GM12878 (cell line): ENCODE results near the gene FLT4. TPM values are rescaled to one million over a fixed set of nuclear protein-coding genes. Genes with fewer than 3 reads are reported as not detected.

Experiments
- ATAC-seq: fragments of 200-7000 bp; cut with Tn5 transposase; 3 replicates; pipeline ENCODE4 v1.9.1; 2020; ENCODE audit warnings: mild to moderate bottlenecking, moderate library complexity
- BruUV-seq: library from RNA; stranded (reverse); fragments of 400-500 nt; replicated peaks from 2 replicates; lab custom pipeline; 2021; lab: Mats Ljungman, UMichigan
- CTCF ChIA-PET: fragments of 300-600 bp; sonication (Branson Sonifier 250); formaldehyde crosslinking; extraction: SDS; loops from one replicate; lab custom pipeline; 2021; ENCODE audit warnings: inconsistent platforms; lab: Yijun Ruan, JAX
- POLR2A ChIA-PET: fragments of 350-600 bp; formaldehyde crosslinking; extraction: SDS; loops from one replicate; lab custom pipeline; 2021; ENCODE audit warnings: inconsistent platforms; lab: Charles Lee
- RAD21 ChIA-PET: fragments of 300-600 bp; sonication (Branson Sonifier 250); formaldehyde crosslinking; loops from one replicate; lab custom pipeline; 2023; ENCODE audit warnings: antibody characterized with exemption; ENCODE audit not compliant: unreplicated experiment; lab: Charles Lee
- SMC1A ChIA-PET: fragments of 300-600 bp; sonication (Branson Sonifier 250); formaldehyde crosslinking; loops from one replicate; lab custom pipeline; 2023; ENCODE audit not compliant: unreplicated experiment, uncharacterized antibody; lab: Charles Lee
- DNase-seq: peaks from one replicate; pipeline ENCODE4 v3.0.0-alpha.2; 2011; ENCODE audit warnings: low read depth, low spot score
- FAIRE-seq: peaks from 3 replicates; lab custom pipeline; 2011; peaks lifted over from hg19 to GRCh38; lab: Jason Lieb, UNC
- H2AFZ ChIP-seq: 2 replicates; pipeline ENCODE4 v1.6.0; 2011; ENCODE audit warnings: low read depth, low read length, control low read depth; ENCODE audit not compliant: control insufficient read depth
- H3K27ac ChIP-seq: 2 replicates; pipeline ENCODE4 v1.5.1; 2011; ENCODE audit warnings: control low read depth; ENCODE audit not compliant: control insufficient read depth, insufficient read depth
- H3K27me3 ChIP-seq, 2 experiments: replicated peaks in 1 of 2; 2 replicates each; pipeline versions ENCODE4 v1.6.0 to v1.6.1; 2011; ENCODE audit warnings: low read length in 1 of 2; ENCODE audit not compliant: control insufficient read depth in 2 of 2, insufficient read depth in 2 of 2
- H3K36me3 ChIP-seq, 2 experiments: 2 replicates each; pipeline ENCODE4 v1.5.1; 2011; ENCODE audit warnings: low read length in 1 of 2; ENCODE audit not compliant: control insufficient read depth in 2 of 2, insufficient read depth in 2 of 2
- H3K4me1 ChIP-seq: 2 replicates; pipeline ENCODE4 v1.6.1; 2011; ENCODE audit warnings: mild to moderate bottlenecking, low read length, moderate library complexity, mixed read lengths; ENCODE audit not compliant: control insufficient read depth, insufficient read depth
- H3K4me2 ChIP-seq: 2 replicates; pipeline ENCODE4 v1.6.0; 2011; ENCODE audit warnings: control low read depth; ENCODE audit not compliant: control insufficient read depth, insufficient read depth
- H3K4me3 ChIP-seq: fragments of 200-600 bp; sonication (generic); 2 replicates; pipeline ENCODE4 v1.5.1; 2016
- H3K79me2 ChIP-seq: 2 replicates; pipeline ENCODE4 v1.6.0; 2011; ENCODE audit warnings: low read length; ENCODE audit not compliant: control insufficient read depth, insufficient read depth
- H3K9ac ChIP-seq: 2 replicates; pipeline ENCODE4 v1.8.0; 2011; ENCODE audit warnings: low read length, control low read depth, mixed read lengths; ENCODE audit not compliant: control insufficient read depth, insufficient read depth
- H3K9me3 ChIP-seq: replicated peaks from 3 replicates; pipeline ENCODE4 v1.5.1; 2011; ENCODE audit warnings: mild to moderate bottlenecking, low read length; ENCODE audit not compliant: control insufficient read depth, insufficient read depth
- H4K20me1 ChIP-seq: 2 replicates; pipeline ENCODE4 v1.6.0; 2011; ENCODE audit not compliant: control insufficient read depth, insufficient read depth
- ATF7 ChIP-seq: fragments of 450-650 bp; IDR thresholded peaks from 2 replicates; pipeline ENCODE4 v1.6.1; 2016; ENCODE audit warnings: low read depth, mild to moderate bottlenecking
- CBX3 ChIP-seq: fragments of 200-600 bp; sonication (generic); IDR thresholded peaks from 2 replicates; pipeline ENCODE4 v1.6.1; 2016; ENCODE audit warnings: low read depth, borderline replicate concordance
- CHD2 ChIP-seq: IDR thresholded peaks from 2 replicates; pipeline ENCODE4 v1.6.1; 2011; ENCODE audit warnings: low read depth, low read length, improper control_type of control experiment, borderline replicate concordance
- E2F4 ChIP-seq: IDR thresholded peaks from 2 replicates; pipeline ENCODE4 v1.6.1; 2012; ENCODE audit warnings: low read depth, low read length, improper control_type of control experiment
- MTA2 ChIP-seq: fragments of 450-650 bp; IDR thresholded peaks from 2 replicates; pipeline ENCODE4 v1.6.1; 2016; ENCODE audit warnings: low read depth, mild to moderate bottlenecking, moderate library complexity
- MXI1 ChIP-seq: fragments of 150-350 bp; IDR thresholded peaks from 2 replicates; pipeline ENCODE4 v1.6.1; 2011; ENCODE audit warnings: low read depth, mild to moderate bottlenecking, inconsistent platforms, low read length, improper control_type of control experiment
- NFIC ChIP-seq: IDR thresholded peaks from 2 replicates; pipeline ENCODE4 v1.6.1; 2012; ENCODE audit warnings: low read depth, mild to moderate bottlenecking, inconsistent platforms, low read length, moderate library complexity
- NR2C2 ChIP-seq: IDR thresholded peaks from 2 replicates; pipeline ENCODE4 v1.6.1; 2011; ENCODE audit warnings: borderline replicate concordance, low read depth; ENCODE audit not compliant: control insufficient read depth, insufficient read length
- PRDM15 ChIP-seq: fragments of 450-650 bp; formaldehyde crosslinking; IDR thresholded peaks from 2 replicates; pipeline ENCODE4 v1.4.0; 2020; ENCODE audit warnings: mild to moderate bottlenecking, moderate library complexity
- RB1 ChIP-seq: fragments of 450-650 bp; formaldehyde crosslinking; IDR thresholded peaks from 2 replicates; pipeline ENCODE4 v1.6.1; 2017; ENCODE audit warnings: mild to moderate bottlenecking, borderline replicate concordance
- RELB ChIP-seq: fragments of 450-650 bp; IDR thresholded peaks from 2 replicates; pipeline ENCODE4 v1.6.1; 2017; ENCODE audit warnings: low read depth, mild to moderate bottlenecking, moderate library complexity
- SP1 ChIP-seq: IDR thresholded peaks from one replicate; pipeline ENCODE4 v1.6.1; 2011; ENCODE audit warnings: low read depth, low read length
- TARDBP ChIP-seq: IDR thresholded peaks from 2 replicates; pipeline ENCODE4 v1.6.1; 2016; ENCODE audit warnings: borderline replicate concordance
- TCF7 ChIP-seq: IDR thresholded peaks from 2 replicates; pipeline ENCODE4 v1.6.1; 2014; ENCODE audit warnings: antibody characterized with exemption, borderline replicate concordance
- YY1 ChIP-seq: IDR thresholded peaks from 2 replicates; pipeline ENCODE4 v1.6.1; 2011; ENCODE audit warnings: low read depth, mild to moderate bottlenecking, low read length
- ZNF24 ChIP-seq: fragments of 450-650 bp; IDR thresholded peaks from 2 replicates; pipeline ENCODE4 v1.6.1; 2017; ENCODE audit warnings: antibody characterized with exemption, mild to moderate bottlenecking
- WGBS: methylation state at CpG from one replicate; pipeline ENCODE4 v1.1.6; 2016; ENCODE audit warnings: low lambda C conversion rate; ENCODE audit not compliant: insufficient replicate concordance, insufficient coverage; ENCODE audit errors: missing lambda C conversion rate; 5-methylcytosine and 5-hydroxymethylcytosine counted together
- in situ Hi-C: fragments of 300-500 bp; cut with MboI; formaldehyde crosslinking; loops from 9 replicates; pipeline ENCODE4 v1.14.3; 2018; ENCODE audit warnings: mixed read lengths
- intact Hi-C: fragments of 100-400 bp; cut with micrococcal nuclease; formaldehyde crosslinking; loops from one replicate; pipeline ENCODE4 v1.14.2; 2022; ENCODE audit not compliant: unreplicated experiment
- polyA plus RNA-seq, 11 experiments: library from polyadenylated mRNA; depleted of rRNA in 4 of 11; unstranded in 6 of 11; stranded (reverse) in 5 of 11; fragments of >200 nt; fragmentation: Nextera tagmentation in 4 of 11; fragmentation: Illumina TruSeq in 1 of 11; extraction: Ambion mirVana in 4 of 11; extraction: Trizol in 1 of 11; gene quantifications; 1 replicate in 1 of 11; 2 replicates in 10 of 11; pipeline versions ENCODE4 v1.2.1 to v1.2.3, GENCODE V29; 2011 to 2016; ENCODE audit warnings: inconsistent platforms in 2 of 11, missing spikeins in 2 of 11, low read depth in 1 of 11
- total RNA-seq, 4 experiments: library from RNA; depleted of rRNA in 3 of 4; stranded (reverse); fragments of >200 nt in 3 of 4; fragmentation: Illumina TruSeq in 1 of 4; extraction: Trizol in 1 of 4; gene quantifications; 2 replicates each; pipeline versions ENCODE4 v1.2.1 to v1.2.3, GENCODE V29; 2013 to 2021

FLT4 gene
- total and polyA plus RNA-seq, 10 of the 15 experiments (the other 5 are each of a cell fraction or from before 2014, with no cell fraction given), result 0.18 TPM; not detected in 9

- TF ChIP-seq E2F4 (no peak), SP1 (no peak), YY1 (no peak), TCF7 (no peak), PRDM15 (CRISPR knock-in tag) (no peak), CHD2 (no peak), ZNF24 (no peak), CBX3 (no peak), MTA2 (no peak), RB1 (no peak), ATF7 (no peak), NR2C2 (no peak), TARDBP (no peak), MXI1 (no peak), RELB (no peak), NFIC (no peak)
- 87% methylated on average over 6 of the region's 6 CpGs for WGBS
- no peaks in the 10 kb centered on the region for H3K9me3 ChIP-seq
- no peaks in the 10 kb centered on the region; the same call in 1 of the 2 replicates for H4K20me1 ChIP-seq
- ChIA-PET RAD21 (no interaction called here), SMC1A (no interaction called here), CTCF (no interaction called here), POLR2A (no interaction called here)
- DNase-seq (no peak), ATAC-seq (no peak), FAIRE-seq (no peak)
- H3K79me2 ChIP-seq, result no peaks in the 10 kb centered on the region
- H3K27me3 ChIP-seq, result no peaks in the 10 kb centered on the region
- no peak overlapping the region for H3K27ac ChIP-seq
- intact Hi-C loops, result no loop called here
- H3K4me2 ChIP-seq, result no peak overlapping the region
- H2AFZ ChIP-seq, result no peak overlapping the region
- no peaks in the 10 kb centered on the region for H3K4me1 ChIP-seq
- BruUV-seq, result no TSS peak
- no peak overlapping the region for H3K4me3 ChIP-seq
- in situ Hi-C loops, result no loop called here
- no peak overlapping the region for H3K9ac ChIP-seq
- peaks cover 0 to 3% of the 10 kb centered on the region in 2 experiments; a peak in 2 of 4 replicates for H3K36me3 ChIP-seq
Observed at GRCh38 chr5:180580681-180581080, 68.7 kb downstream of the FLT4 start.
